ENCODE measurements around the gene PNKP.

The PNKP gene

GRCh38 chr19:49880162-49880869 is 12.9 kb upstream of the PNKP start:
- Histone ChIP-seq H3K36me3 (ENCODE audit: control insufficient read depth, insufficient read depth, low read length) (peaks cover 64% of the 10 kb centered on the region), H3K9ac (ENCODE audit: low read length) (no peak overlapping the region), H3K27ac (ENCODE audit: low read depth, low read length) (no peak overlapping the region), H3K27me3 (ENCODE audit: control insufficient read depth, insufficient read depth, low read length) (no peaks in the 10 kb centered on the region), H3K4me1 (ENCODE audit: control insufficient read depth, insufficient read depth, low read length) (peaks cover 11% of the 10 kb centered on the region; the same call in 1 of the 2 replicates), H3K4me3 (ENCODE audit: low read depth, low read length) (no peak overlapping the region), H3K9me3 (ENCODE audit: control insufficient read depth, insufficient read depth, low read depth, low read length) (no peaks in the 10 kb centered on the region)

DNA sequence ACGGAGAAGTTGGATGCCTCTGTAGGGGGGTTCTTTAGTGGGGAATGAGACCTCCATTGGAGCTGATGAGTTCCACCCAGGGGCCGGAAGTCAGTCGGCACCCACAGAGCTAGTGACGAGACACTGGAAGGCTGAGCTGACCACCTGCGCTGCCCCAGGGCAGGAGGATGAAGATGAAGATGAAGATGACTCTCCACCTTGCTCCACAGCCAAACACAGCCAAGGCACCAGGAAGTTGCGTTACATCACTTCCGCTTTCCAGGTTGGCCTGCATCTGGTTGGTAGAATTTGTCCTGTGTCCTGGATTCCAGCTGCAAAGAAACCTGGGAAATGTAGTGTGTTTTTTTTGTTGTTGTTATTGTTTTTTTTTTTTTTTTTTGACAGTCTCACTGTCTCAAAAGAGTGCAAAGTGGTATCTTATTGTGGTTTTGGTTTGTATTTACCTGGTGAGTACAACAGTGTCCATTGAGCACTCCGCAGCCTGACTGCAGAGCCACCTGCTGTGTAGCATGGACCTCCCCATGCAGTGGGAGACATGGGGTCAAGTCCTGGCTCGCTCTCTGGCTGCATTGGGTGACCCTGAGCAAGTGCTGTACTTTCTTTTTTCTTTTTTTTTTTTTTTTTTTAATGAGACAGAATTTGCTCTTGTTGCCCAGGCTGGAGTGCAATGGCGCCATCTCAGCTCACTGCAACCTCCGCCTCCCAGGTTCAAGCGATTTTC is 12.0 kb upstream of the PNKP start:
- Histone ChIP-seq H3K27ac (ENCODE audit: low read depth, low read length) (no peak overlapping the region), H3K4me1 (ENCODE audit: control insufficient read depth, insufficient read depth, low read length) (peaks cover 12% of the 10 kb centered on the region; the same call in 1 of the 2 replicates), H3K36me3 (ENCODE audit: control insufficient read depth, insufficient read depth, low read length) (peaks cover 56% of the 10 kb centered on the region), H3K27me3 (ENCODE audit: control insufficient read depth, insufficient read depth, low read length) (no peaks in the 10 kb centered on the region), H3K9me3 (ENCODE audit: control insufficient read depth, insufficient read depth, low read depth, low read length) (no peaks in the 10 kb centered on the region), H3K4me3 (ENCODE audit: low read depth, low read length) (peak overlapping the region; percentile 76), H3K9ac (ENCODE audit: low read length) (no peak overlapping the region)

DNA sequence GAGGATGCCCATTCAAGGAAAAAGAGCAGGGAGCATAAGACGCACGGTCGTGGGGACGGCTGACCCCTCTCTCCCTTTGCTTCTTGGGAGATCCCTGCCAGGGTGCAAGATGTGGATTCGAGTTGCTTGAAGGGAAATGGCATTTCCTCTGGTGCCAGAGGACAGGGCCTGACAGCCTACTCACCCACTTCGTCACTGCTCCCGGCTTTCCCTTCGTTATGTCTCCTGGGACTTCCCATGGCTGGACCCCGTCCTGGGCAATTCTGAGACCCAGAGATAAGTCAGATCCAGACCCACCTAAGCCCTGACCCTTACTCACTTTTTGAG is 11.3 kb upstream of the PNKP start:
- Histone ChIP-seq H3K36me3 (ENCODE audit: control insufficient read depth, insufficient read depth, low read length) (peaks cover 49% of the 10 kb centered on the region), H3K27ac (ENCODE audit: low read depth, low read length) (peak overlapping the region; percentile 1; the same call in 1 of the 2 replicates), H3K4me3 (ENCODE audit: low read depth, low read length) (peak overlapping the region; percentile 76), H3K27me3 (ENCODE audit: control insufficient read depth, insufficient read depth, low read length) (no peaks in the 10 kb centered on the region), H3K9ac (ENCODE audit: low read length) (peak overlapping the region; percentile 75), H3K9me3 (ENCODE audit: control insufficient read depth, insufficient read depth, low read depth, low read length) (no peaks in the 10 kb centered on the region), H3K4me1 (ENCODE audit: control insufficient read depth, insufficient read depth, low read length) (peaks cover 12% of the 10 kb centered on the region; the same call in 1 of the 2 replicates)

DNA sequence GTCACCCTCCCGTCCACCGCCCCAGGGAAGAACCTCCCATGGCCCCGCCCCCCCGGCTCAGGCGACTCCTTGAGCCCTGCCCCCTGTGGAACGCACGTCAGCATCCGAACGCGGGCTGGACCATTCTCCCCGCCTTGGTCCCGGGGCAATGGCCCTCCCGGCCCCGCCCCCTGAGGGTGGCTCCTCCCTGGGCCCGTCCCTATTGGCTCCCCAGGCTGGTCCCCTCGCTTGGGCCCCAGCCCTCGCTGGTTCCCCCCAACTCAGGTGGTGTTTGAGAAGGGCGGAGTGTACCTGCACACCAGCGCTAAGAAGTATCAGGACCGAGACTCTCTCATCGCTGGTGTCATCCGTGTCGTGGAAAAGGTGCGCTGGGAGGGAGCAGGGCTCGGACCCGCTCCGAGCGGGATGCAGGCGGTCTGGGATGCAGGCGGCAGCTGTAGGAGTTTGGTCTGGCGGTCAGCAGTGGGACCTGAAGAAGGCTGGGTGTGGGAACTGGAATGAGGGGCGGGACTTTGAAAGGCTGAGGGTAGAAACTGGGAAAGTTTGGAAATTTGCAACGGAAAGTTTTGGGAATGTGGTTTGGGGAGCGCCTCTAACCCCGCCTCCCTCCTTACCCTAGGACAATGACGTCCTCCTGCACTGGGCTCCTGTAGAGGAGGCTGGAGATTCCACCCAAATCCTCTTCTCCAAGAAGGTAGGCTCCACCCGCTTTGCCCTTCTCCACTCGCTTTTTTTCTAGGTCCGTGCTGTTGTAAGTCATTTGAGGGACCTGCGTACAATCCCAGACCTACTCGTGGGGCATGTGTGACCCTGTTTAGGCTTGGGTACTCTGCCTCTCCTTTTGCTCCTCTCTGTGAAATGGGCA is 10.7 kb upstream of the PNKP start:
- peaks cover 43% of the 10 kb centered on the region for H3K36me3 ChIP-seq (ENCODE audit: control insufficient read depth, insufficient read depth, low read length)
- H3K4me1 ChIP-seq (ENCODE audit: control insufficient read depth, insufficient read depth, low read length) = peaks cover 12% of the 10 kb centered on the region; the same call in 1 of the 2 replicates
- peak overlapping the region; percentile 76 for H3K4me3 ChIP-seq (ENCODE audit: low read depth, low read length)
- H3K27ac ChIP-seq (ENCODE audit: low read depth, low read length) = peak overlapping the region; percentile 89
- H3K9ac ChIP-seq (ENCODE audit: low read length) = peak overlapping the region; percentile 91
- no peaks in the 10 kb centered on the region for H3K27me3 ChIP-seq (ENCODE audit: control insufficient read depth, insufficient read depth, low read length)
- H3K9me3 ChIP-seq (ENCODE audit: control insufficient read depth, insufficient read depth, low read depth, low read length) = no peaks in the 10 kb centered on the region

- Histone ChIP-seq H3K27me3 (ENCODE audit: control insufficient read depth, insufficient read depth, low read length) (no peaks in the 10 kb centered on the region), H3K9me3 (ENCODE audit: control insufficient read depth, insufficient read depth, low read depth, low read length) (no peaks in the 10 kb centered on the region), H3K4me1 (ENCODE audit: control insufficient read depth, insufficient read depth, low read length) (peaks cover 12% of the 10 kb centered on the region; the same call in 1 of the 2 replicates), H3K9ac (ENCODE audit: low read length) (peak within 1 kb of the TSS; percentile 91), H3K27ac (ENCODE audit: low read depth, low read length) (peak within 1 kb of the TSS; percentile 89), H3K36me3 (ENCODE audit: control insufficient read depth, insufficient read depth, low read length) (peaks cover 34% of the 10 kb centered on the region), H3K4me3 (ENCODE audit: low read depth, low read length) (peak within 1 kb of the TSS; percentile 76)
Observed at GRCh38 chr19:49877020-49877878, 9.9 kb upstream of the PNKP start, which contains the start of the genes AKT1S1 and TBC1D17. Gene AKT1S1 (minus strand): TSS chr19:49877355. CDS start chr19:49873295, 4,060 bp downstream. Gene TBC1D17 (plus strand): TSS chr19:49877702. CDS start chr19:49877724, 22 bp downstream.

DNA sequence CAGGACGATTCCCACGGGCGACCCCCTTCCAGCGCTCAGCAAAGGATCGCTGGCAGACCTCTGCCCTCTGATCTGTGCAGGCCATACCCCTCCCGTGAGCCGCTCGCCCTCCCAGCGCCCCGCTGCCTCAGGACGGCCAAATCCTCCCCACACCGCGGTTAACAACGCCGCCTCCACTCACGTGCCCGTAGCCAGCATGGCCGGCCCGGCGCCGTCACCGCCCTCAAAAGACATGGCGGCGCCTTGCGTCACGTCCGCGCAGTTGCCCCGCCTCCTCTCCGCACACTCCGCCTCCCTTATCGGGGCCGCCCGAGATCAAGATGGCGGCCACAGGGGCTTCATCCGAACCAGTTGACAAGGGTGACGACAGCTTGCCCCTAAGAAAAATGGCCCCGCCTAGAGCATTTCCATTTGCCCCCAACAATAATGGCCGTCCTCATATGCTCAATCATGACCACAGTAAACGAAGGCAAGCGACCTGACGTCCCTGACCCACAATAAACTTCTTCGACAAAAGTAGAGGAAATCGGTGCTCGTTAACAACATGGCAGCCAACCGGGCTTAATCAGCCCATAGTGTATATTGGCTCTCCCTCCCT is 9.1 kb upstream of the PNKP start:
- Histone ChIP-seq H3K36me3 (ENCODE audit: control insufficient read depth, insufficient read depth, low read length) (peaks cover 27% of the 10 kb centered on the region), H3K4me1 (ENCODE audit: control insufficient read depth, insufficient read depth, low read length) (peaks cover 12% of the 10 kb centered on the region; the same call in 1 of the 2 replicates), H3K9ac (ENCODE audit: low read length) (peak overlapping the region; percentile 91), H3K9me3 (ENCODE audit: control insufficient read depth, insufficient read depth, low read depth, low read length) (no peaks in the 10 kb centered on the region), H3K4me3 (ENCODE audit: low read depth, low read length) (peak overlapping the region; percentile 76), H3K27me3 (ENCODE audit: control insufficient read depth, insufficient read depth, low read length) (no peaks in the 10 kb centered on the region), H3K27ac (ENCODE audit: low read depth, low read length) (peak overlapping the region; percentile 89)

- peak overlapping the region; percentile 89 for H3K27ac ChIP-seq (ENCODE audit: low read depth, low read length)
- H3K27me3 ChIP-seq (ENCODE audit: control insufficient read depth, insufficient read depth, low read length) = no peaks in the 10 kb centered on the region
- peaks cover 12% of the 10 kb centered on the region; the same call in 1 of the 2 replicates for H3K4me1 ChIP-seq (ENCODE audit: control insufficient read depth, insufficient read depth, low read length)
- peak overlapping the region; percentile 76 for H3K4me3 ChIP-seq (ENCODE audit: low read depth, low read length)
- H3K36me3 ChIP-seq (ENCODE audit: control insufficient read depth, insufficient read depth, low read length) = peaks cover 21% of the 10 kb centered on the region
- H3K9me3 ChIP-seq (ENCODE audit: control insufficient read depth, insufficient read depth, low read depth, low read length) = no peaks in the 10 kb centered on the region
- peak overlapping the region; percentile 91 for H3K9ac ChIP-seq (ENCODE audit: low read length)
Observed at GRCh38 chr19:49875857-49876421, 8.6 kb upstream of the PNKP start.

- H3K36me3 ChIP-seq (ENCODE audit: control insufficient read depth, insufficient read depth, low read length) = peaks cover 14% of the 10 kb centered on the region
- peak overlapping the region; percentile 89; the same call in 1 of the 2 replicates for H3K27ac ChIP-seq (ENCODE audit: low read depth, low read length)
- H3K4me1 ChIP-seq (ENCODE audit: control insufficient read depth, insufficient read depth, low read length) = peaks cover 17% of the 10 kb centered on the region
- H3K9me3 ChIP-seq (ENCODE audit: control insufficient read depth, insufficient read depth, low read depth, low read length) = no peaks in the 10 kb centered on the region
- peak overlapping the region; percentile 91 for H3K9ac ChIP-seq (ENCODE audit: low read length)
- peak overlapping the region; percentile 76 for H3K4me3 ChIP-seq (ENCODE audit: low read depth, low read length)
- H3K27me3 ChIP-seq (ENCODE audit: control insufficient read depth, insufficient read depth, low read length) = no peaks in the 10 kb centered on the region
Observed at GRCh38 chr19:49875177-49875576, 7.8 kb upstream of the PNKP start.

DNA sequence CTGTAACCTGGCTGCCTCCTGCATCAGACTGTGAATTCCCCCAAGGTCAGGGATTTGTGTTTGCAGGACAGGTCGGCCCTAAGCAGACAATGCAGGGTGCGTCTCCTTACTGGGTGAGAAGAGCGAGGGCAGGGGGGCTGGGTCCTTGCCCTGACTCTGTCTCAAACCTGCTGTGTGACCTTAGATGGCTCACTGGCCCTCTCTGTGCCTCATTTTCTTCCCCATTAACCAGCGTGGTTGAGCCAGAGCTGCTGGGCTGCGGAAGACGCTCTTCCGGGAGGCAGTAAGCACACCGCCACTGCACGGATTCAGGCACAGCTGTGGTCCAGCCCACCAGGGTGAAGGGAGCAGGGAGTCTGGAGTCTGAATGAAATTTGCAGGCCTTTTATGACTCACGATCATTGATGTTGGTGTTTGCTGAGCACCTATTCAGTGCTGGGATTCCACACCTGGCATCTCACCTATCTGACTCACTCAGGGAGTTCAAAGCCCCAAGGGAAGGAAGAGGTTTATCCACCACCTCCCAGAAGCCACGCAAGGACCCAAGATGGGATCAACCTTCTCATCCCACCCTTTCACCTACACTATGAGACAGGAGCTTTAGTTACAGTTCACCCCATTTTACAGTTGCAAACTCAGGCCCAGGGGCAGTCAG is 7.3 kb upstream of the PNKP start:
- H3K27ac ChIP-seq (ENCODE audit: low read depth, low read length) = no peak overlapping the region
- H3K4me3 ChIP-seq (ENCODE audit: low read depth, low read length) = no peak overlapping the region
- peaks cover 21% of the 10 kb centered on the region for H3K4me1 ChIP-seq (ENCODE audit: control insufficient read depth, insufficient read depth, low read length)
- H3K27me3 ChIP-seq (ENCODE audit: control insufficient read depth, insufficient read depth, low read length) = no peaks in the 10 kb centered on the region
- H3K36me3 ChIP-seq (ENCODE audit: control insufficient read depth, insufficient read depth, low read length) = peaks cover 11% of the 10 kb centered on the region
- no peaks in the 10 kb centered on the region for H3K9me3 ChIP-seq (ENCODE audit: control insufficient read depth, insufficient read depth, low read depth, low read length)
- no peak overlapping the region for H3K9ac ChIP-seq (ENCODE audit: low read length)
